ENCODE results near the gene CTNND2. TPM values are rescaled to one million over a fixed set of nuclear protein-coding genes. Genes with fewer than 3 reads are reported as not detected.

The CTNND2 gene
- total RNA-seq, 1 experiment from 2014 or later, result not detected

DNA sequence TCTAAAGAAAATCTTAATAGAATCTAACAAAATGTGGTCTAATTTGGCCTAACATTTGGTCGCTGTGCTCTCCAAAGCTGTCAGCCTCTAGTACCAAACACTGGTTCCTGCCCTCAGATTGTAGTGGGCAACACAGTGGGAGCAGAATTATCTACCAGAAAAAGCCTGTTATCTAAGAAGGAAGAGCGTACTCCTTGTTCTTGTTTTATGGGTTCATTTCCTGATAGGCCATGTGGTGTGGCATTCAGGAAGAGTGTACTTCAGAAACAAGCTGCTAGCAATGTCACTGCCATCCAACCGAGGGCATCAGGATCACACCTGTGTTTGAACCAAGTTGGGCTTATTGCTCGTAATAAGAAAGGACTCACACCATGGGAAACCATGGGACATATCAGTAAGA lies 655.3 kb downstream of the CTNND2 start:
- BruUV-seq (replicated peaks), result no TSS peak
- H3K4me3 Mint-ChIP-seq (ENCODE audit: unreplicated experiment), result no peak overlapping the region
- POLR2A ChIA-PET, result no interaction called here
- TF ChIP-seq, protein P1, sequence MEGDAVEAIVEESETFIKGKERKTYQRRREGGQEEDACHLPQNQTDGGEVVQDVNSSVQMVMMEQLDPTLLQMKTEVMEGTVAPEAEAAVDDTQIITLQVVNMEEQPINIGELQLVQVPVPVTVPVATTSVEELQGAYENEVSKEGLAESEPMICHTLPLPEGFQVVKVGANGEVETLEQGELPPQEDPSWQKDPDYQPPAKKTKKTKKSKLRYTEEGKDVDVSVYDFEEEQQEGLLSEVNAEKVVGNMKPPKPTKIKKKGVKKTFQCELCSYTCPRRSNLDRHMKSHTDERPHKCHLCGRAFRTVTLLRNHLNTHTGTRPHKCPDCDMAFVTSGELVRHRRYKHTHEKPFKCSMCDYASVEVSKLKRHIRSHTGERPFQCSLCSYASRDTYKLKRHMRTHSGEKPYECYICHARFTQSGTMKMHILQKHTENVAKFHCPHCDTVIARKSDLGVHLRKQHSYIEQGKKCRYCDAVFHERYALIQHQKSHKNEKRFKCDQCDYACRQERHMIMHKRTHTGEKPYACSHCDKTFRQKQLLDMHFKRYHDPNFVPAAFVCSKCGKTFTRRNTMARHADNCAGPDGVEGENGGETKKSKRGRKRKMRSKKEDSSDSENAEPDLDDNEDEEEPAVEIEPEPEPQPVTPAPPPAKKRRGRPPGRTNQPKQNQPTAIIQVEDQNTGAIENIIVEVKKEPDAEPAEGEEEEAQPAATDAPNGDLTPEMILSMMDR (IDR thresholded peaks at IDR 0.05; ENCODE audit: unreplicated experiment), result no peak
- H3K27me3 Mint-ChIP-seq (ENCODE audit: insufficient read depth, unreplicated experiment), result no peaks in the 10 kb centered on the region
- CTCF ChIA-PET, result no interaction called here
- H3K36me3 Mint-ChIP-seq (ENCODE audit: insufficient read depth, unreplicated experiment), result no peaks in the 10 kb centered on the region
- H3K4me1 Mint-ChIP-seq (ENCODE audit: insufficient read depth, unreplicated experiment), result peaks cover 6% of the 10 kb centered on the region
- intact Hi-C loops (cut with micrococcal nuclease), result no loop called here
- no peaks in the 10 kb centered on the region for H3K9me3 Mint-ChIP-seq (ENCODE audit: unreplicated experiment)
- no peak for DNase-seq (ENCODE audit: unreplicated experiment)
- H3K27ac Mint-ChIP-seq (ENCODE audit: low read depth, unreplicated experiment), result no peak overlapping the region

DNA sequence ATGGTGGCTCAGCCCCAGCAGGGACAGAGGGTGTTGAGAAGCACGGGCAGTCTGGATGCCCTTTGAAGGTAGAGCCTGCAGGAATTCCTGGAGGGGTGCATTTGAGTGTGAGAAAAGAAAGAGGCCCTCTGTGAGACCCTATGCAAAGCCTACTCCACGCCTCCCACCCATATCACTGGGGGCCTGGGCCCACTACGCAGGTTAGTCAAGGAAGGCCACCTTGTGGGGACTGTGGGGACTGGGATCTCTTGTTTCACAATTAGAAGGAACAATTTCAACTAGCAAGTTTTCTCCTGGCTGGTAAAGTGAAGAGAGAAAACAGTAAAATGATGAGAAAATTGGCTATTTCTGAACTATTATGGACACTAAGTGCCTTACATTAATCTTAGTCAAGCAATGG lies 657.0 kb downstream of the CTNND2 start:
- BruUV-seq (replicated peaks), result no TSS peak
- no peaks in the 10 kb centered on the region for H3K9me3 Mint-ChIP-seq (ENCODE audit: unreplicated experiment)
- intact Hi-C loops (cut with micrococcal nuclease), result no loop called here

DNA sequence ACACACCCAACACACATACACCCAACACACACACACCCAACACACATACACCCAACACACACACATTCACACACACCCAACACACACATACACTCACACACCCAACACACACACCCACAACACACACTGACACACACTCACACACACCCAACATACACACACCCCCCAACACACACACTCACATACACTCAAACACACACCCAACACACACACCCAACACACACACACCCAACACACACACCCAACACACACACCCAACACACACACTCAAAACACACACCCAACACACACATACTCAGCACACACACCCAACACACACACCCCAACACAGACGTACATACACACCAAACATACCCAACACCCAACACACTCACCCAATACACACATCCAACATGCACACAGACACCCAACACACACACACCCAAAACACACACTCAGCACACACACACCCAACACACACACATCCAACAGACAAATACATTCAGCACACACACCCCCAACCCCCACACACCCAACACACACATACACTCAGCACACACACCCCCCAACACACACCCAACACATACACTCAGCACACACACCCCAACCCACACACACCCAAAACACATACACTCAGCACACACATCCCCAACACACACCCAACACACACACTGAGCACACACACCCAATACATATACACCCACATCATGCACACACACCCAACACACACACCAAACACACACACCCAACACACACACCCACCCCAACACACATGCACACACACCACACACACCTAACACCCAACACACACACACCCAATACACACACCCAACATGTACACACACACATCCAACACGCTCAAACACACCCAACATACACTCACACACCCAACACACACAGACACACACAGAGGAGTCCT lies 663.7 kb downstream of the CTNND2 start:
- peaks cover 14% of the 10 kb centered on the region for H3K9me3 Mint-ChIP-seq (ENCODE audit: unreplicated experiment)
- H3K4me3 Mint-ChIP-seq (ENCODE audit: unreplicated experiment), result no peak overlapping the region
- ChIA-PET CTCF (no interaction called here), POLR2A (no interaction called here)
- DNase-seq (ENCODE audit: unreplicated experiment), result no peak
- TF ChIP-seq, protein P1 (IDR thresholded peaks at IDR 0.05; ENCODE audit: unreplicated experiment), result no peak
- H3K27ac Mint-ChIP-seq (ENCODE audit: low read depth, unreplicated experiment), result no peak overlapping the region
- intact Hi-C loops (cut with micrococcal nuclease), result no loop called here
- H3K36me3 Mint-ChIP-seq (ENCODE audit: insufficient read depth, unreplicated experiment), result no peaks in the 10 kb centered on the region
- no peaks in the 10 kb centered on the region for H3K4me1 Mint-ChIP-seq (ENCODE audit: insufficient read depth, unreplicated experiment)
- no TSS peak for BruUV-seq (replicated peaks)
- no peaks in the 10 kb centered on the region for H3K27me3 Mint-ChIP-seq (ENCODE audit: insufficient read depth, unreplicated experiment)

More for the DNA sequence above, 657.0 kb downstream of the CTNND2 start:
- Mint-ChIP-seq H3K27ac (ENCODE audit: low read depth, unreplicated experiment) (no peak overlapping the region), H3K36me3 (ENCODE audit: insufficient read depth, unreplicated experiment) (no peaks in the 10 kb centered on the region), H3K4me3 (ENCODE audit: unreplicated experiment) (no peak overlapping the region), H3K4me1 (ENCODE audit: insufficient read depth, unreplicated experiment) (no peaks in the 10 kb centered on the region), H3K27me3 (ENCODE audit: insufficient read depth, unreplicated experiment) (no peaks in the 10 kb centered on the region)
- TF ChIP-seq, protein P1 (IDR thresholded peaks at IDR 0.05; ENCODE audit: unreplicated experiment), result no peak
- CTCF ChIA-PET, result no interaction called here
- POLR2A ChIA-PET, result no interaction called here
- DNase-seq (ENCODE audit: unreplicated experiment), result no peak

DNA sequence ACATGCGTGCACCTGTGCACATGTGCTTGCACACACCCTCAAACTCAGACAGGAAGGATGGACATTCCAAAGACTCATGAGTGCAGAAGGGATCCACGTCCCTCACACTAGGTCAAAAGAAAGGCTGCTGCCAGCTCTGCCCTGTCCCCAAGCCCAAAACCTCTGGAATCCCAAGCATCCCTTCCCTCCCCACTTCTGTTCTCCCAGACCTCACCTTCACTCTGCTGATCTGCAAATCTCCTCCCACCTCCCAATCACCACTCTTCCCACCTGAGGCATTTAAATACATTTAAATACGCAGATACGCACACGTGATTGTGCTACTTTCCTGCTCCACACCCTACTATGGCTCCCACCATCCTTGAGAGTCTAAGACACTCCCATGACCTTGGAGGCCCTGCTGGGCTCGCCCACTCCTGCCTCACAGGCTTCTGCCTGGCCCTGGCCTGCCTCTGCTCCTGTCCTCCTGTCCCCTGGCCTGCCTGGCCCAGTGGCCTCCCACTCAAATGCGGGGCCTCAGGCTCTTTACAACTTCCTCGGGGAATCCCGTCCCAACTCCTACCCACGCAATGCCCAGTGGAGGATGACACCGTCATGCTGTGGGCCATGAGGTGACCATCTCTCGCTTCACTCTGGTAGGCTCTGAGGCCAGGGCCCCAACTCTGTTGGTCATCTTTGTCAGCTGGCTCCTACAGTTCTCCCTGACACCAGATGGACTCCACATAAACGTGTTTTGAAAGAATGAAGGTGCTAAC lies 664.8 kb downstream of the CTNND2 start:
- no peak for DNase-seq (ENCODE audit: unreplicated experiment)
- CTCF ChIA-PET, result no interaction called here
- no peak overlapping the region for H3K27ac Mint-ChIP-seq (ENCODE audit: low read depth, unreplicated experiment)
- peaks cover 14% of the 10 kb centered on the region for H3K9me3 Mint-ChIP-seq (ENCODE audit: unreplicated experiment)
- no peaks in the 10 kb centered on the region for H3K4me1 Mint-ChIP-seq (ENCODE audit: insufficient read depth, unreplicated experiment)
- no peaks in the 10 kb centered on the region for H3K27me3 Mint-ChIP-seq (ENCODE audit: insufficient read depth, unreplicated experiment)
- no TSS peak for BruUV-seq (replicated peaks)
- POLR2A ChIA-PET, result no interaction called here
- intact Hi-C loops (cut with micrococcal nuclease), result no loop called here
- no peak overlapping the region for H3K4me3 Mint-ChIP-seq (ENCODE audit: unreplicated experiment)
- TF ChIP-seq, protein P1 (IDR thresholded peaks at IDR 0.05; ENCODE audit: unreplicated experiment), result no peak
- no peaks in the 10 kb centered on the region for H3K36me3 Mint-ChIP-seq (ENCODE audit: insufficient read depth, unreplicated experiment)

All from MCF 10A (cell line).